Right forelimb (tissue), 1 donor: ENCODE data around the gene CCDC87.
"Not testable (repeated sequence)": the region's sequence is repeated elsewhere in the genome, so short reads cannot be mapped to it uniquely, and the experiment has no call there.

Experiments used
- DNase-seq: peaks from one replicate; pipeline ENCODE4 v3.0.0-alpha.2; 2018

CCDC87 gene

GRCh38 chr11:66592457-66593302 lies at the start of gene CCDC87, which contains the start of gene CCS:
Gene CCDC87, minus strand, starts transcription at chr11:66593063. Its CDS starts 48 bp downstream, at chr11:66593015.
Gene CCS, plus strand, starts transcription at chr11:66593185. Its CDS starts 77 bp downstream, at chr11:66593262.
- DNase-seq, result peak; percentile 98

DNA sequence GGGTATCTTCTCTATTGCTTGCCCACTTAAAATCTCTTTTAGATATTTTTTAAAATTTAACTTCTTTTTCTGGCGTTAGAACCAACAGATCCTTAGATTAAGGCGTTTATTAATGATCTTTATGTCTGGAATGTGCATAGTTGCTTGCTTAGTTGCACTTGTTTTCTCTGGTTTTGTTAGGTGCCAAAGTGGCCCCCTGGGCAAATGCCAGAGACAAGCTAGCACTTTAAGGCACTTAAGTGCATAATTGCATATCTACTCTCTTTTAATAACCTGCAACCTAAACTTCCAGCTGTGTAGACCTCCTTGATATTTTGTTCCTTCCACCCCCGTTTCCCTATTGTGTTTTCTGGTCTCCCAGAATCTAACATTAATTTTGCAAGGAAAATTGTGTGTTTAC lies 49.0 kb upstream of the CCDC87 start:
- no peak for DNase-seq

DNA sequence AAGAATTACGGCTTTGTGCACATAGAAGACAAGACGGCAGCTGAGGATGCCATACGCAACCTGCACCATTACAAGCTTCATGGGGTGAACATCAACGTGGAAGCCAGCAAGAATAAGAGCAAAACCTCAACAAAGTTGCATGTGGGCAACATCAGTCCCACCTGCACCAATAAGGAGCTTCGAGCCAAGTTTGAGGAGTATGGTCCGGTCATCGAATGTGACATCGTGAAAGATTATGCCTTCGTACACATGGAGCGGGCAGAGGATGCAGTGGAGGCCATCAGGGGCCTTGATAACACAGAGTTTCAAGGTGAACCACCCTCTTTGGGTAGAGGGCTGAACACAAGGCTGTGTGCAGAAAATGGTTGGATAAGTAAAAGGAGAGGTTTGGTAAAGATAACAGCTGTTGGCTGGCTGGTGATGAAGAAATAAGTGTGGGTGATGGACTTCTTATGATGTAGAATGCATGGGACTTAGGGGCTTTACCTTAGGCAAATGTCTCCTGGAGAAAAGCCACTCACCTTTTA lies 47.0 kb upstream of the CCDC87 start:
- DNase-seq, result not testable (repeated sequence)

DNA sequence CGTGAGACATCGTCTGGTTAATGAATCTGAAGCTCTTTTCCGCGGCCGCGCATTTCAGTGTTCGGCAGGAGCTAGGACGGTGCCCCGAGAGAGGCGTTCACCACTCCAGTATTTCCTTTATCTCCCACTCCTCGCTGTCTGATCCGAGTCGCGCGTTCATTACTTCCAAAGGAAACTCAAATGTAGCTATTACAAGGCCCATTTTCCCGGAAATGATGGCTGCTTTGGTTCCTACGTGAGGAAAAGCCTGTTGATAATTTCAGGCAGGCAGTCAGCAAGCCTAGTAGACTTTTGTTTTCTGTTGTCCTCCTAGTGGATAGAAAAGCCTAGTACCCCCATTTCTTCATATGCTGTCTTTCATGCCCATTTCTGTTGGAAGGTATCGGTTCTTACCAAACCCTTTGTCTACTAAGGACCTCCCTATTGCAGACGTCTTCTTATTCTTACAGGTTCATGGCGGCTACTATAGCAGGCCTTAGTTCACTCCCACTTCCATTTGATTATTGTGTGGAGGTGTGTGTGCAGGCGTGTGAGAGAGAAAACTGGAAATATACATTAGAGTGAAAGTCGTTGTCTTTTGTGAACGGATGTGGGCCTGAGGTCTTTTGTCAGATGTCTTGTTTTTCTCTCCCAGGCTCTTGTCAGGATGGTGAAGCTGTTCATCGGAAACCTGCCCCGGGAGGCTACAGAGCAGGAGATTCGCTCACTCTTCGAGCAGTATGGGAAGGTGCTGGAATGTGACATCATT lies 46.4 kb upstream of the CCDC87 start:
- no peak for DNase-seq

GRCh38 chr11:66638177-66639065 lies 45.6 kb upstream of the CCDC87 start, which contains the start of gene RBM4:
Gene RBM4, plus strand, starts transcription at chr11:66638703. Its CDS starts 1,009 bp downstream, at chr11:66639712.
- DNase-seq, result peak; percentile 97

- DNase-seq, result peak; percentile 44
Observed at GRCh38 chr11:66637557-66638176, 44.8 kb upstream of the CCDC87 start.

- DNase-seq, result no peak
Observed at GRCh38 chr11:66636411-66636810, 43.5 kb upstream of the CCDC87 start.

- no peak for DNase-seq
Observed at GRCh38 chr11:66632952-66633351, 40.1 kb upstream of the CCDC87 start.

GRCh38 chr11:66631883-66632282 lies 39.0 kb upstream of the CCDC87 start:
- no peak for DNase-seq

DNA sequence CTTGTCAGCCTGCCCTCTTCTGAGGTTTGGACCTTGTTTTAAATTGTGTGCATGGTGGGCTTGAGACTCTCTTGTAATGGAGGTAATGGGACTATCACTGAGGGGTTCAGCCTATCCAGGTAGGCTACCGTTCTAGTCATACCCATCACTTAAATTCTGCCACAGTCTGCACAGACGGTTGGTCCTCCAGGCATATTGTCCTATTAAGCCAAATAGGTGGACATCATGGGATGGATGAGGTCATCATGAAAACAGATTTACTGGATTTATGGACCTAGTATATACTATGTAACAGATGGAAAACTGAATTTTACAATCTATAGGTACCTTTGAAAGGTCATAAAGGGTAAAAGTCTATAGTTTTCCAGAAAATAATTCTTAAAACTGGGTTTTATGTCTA lies 36.5 kb upstream of the CCDC87 start:
- no peak for DNase-seq

DNA sequence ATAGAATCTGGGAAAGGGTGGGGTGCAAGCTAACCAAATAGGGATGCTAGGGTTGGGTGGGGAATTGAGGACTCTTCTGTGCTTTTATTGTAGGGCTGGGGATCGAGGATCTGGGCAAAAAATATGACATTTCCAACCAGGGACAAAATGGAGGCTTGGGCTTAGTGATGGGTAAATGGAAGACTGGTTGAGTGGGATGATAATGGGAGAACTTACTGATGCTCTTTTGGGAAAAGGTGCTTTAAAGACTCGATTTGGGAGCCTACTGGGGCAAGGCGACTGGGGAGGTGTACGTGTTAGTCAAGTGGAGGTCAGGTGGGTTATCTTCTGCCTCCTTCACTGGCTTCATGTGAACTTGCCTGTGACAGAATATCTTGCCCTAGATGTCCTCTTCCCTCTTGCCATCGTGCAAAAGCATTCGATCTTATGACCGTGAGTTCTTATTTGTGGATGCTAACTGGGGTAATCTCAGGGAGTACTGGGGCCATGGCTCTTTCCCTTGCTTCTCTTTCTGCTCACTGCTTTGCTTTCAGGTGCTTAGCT lies 35.3 kb upstream of the CCDC87 start:
- DNase-seq, result no peak

GRCh38 chr11:66626926-66627325 lies 34.1 kb upstream of the CCDC87 start:
- DNase-seq, result no peak

- DNase-seq, result no peak
Observed at GRCh38 chr11:66626382-66626781, 33.5 kb upstream of the CCDC87 start.

DNA sequence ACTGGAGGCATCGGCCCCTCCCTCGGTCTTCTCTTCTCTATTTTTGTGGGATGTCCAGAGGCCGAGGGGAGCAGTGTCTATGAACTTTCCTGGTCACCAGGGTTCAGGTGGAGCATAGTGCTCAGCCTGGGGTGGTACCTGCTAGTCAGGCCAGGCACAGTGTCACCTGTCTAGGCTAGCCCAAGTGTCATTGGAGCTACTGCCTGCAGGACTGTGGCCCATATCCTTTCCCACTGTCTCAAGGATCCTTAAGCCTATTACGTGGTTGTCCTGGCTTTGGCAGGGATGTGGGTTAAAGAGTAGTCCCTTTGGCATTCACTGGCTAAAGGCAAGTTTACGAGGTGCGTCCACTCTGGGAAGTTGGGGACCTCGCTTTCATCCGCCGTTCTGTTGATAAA lies 32.9 kb upstream of the CCDC87 start:
- no peak for DNase-seq

GRCh38 chr11:66625041-66625751 lies 32.3 kb upstream of the CCDC87 start:
- DNase-seq, result no peak

GRCh38 chr11:66624450-66624849 lies 31.6 kb upstream of the CCDC87 start:
- DNase-seq, result no peak

DNA sequence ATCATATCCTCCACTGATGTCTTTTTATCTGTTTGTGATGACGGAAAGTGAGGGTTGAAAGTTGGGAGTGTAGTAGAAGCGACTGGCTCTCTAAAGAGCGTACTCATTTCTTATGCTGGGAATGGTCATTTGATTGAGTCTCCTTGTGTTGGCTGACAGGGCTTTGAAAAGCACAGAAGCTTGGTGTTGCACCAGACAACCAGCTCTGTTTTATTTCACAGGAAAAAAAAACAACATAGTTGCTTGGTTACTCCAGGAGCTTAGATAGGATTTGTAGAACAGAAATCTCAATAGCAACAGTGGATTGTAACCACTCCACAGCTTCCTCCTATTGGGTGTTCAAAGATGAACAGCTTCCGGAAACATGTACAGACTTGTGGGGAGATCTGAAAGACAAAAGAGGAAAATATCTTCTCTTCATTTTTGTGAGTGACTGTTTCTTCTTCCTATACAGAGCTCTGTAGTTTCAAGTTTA lies 26.3 kb upstream of the CCDC87 start:
- DNase-seq, result no peak

- no peak for DNase-seq
Observed at GRCh38 chr11:66617155-66617834, 24.4 kb upstream of the CCDC87 start.

- DNase-seq, result peak; percentile 99
Observed at GRCh38 chr11:66616379-66617154, 23.7 kb upstream of the CCDC87 start, which contains the start of gene RBM14. Gene RBM14, plus strand, starts transcription at chr11:66616630. Its CDS starts 91 bp downstream, at chr11:66616721.
